Uterus (tissue), 2 donors: ENCODE results near the gene DNMBP.
A peak's percentile ranks its signal among the peaks of the same experiment; 100 is the strongest.

ENCODE experiments used
- POLR2A ChIP-seq, 2 donors: fragments of 450-650 bp; IDR thresholded peaks; one replicate each; pipeline ENCODE4 v1.6.1; 2016; ENCODE audit warnings: antibody characterized with exemption in 2 of 2, mild to moderate bottlenecking in 1 of 2, moderate library complexity in 1 of 2
- TF ChIP-seq, protein P1 (sequence below), 4 experiments: fragments of 200-600 bp in 2 of 4; fragments of 450-650 bp in 2 of 4; sonication (generic) in 2 of 4; IDR thresholded peaks; one replicate each; pipeline ENCODE4 v1.5.1; 2016 to 2019; ENCODE audit warnings: antibody characterized with exemption in 4 of 4, mild to moderate bottlenecking in 2 of 4, moderate library complexity in 1 of 4

DNA sequence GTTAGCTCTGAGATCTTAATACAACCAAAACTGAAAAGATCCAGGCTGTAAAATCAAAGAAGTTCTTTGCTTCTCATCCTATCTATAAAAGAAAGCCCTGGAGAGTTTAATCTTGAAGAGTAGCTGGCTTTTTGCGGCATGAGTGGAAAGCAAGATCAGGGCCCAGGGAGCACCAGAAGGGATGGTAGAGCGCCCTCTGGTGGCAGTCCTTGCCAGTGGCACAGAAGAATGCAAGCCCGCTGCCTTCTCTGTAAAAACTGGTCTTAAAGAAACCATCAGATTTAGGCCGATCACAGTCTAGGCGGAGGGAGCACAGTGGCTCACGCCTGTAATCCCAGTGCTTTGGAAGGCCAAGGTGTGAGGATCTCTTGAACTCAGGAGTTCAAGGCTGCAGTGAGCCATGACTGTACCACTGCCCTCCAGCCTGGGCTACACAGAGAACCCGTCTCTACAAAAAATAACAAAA is 36.3 kb upstream of the DNMBP start:
- TF ChIP-seq, protein P1, sequence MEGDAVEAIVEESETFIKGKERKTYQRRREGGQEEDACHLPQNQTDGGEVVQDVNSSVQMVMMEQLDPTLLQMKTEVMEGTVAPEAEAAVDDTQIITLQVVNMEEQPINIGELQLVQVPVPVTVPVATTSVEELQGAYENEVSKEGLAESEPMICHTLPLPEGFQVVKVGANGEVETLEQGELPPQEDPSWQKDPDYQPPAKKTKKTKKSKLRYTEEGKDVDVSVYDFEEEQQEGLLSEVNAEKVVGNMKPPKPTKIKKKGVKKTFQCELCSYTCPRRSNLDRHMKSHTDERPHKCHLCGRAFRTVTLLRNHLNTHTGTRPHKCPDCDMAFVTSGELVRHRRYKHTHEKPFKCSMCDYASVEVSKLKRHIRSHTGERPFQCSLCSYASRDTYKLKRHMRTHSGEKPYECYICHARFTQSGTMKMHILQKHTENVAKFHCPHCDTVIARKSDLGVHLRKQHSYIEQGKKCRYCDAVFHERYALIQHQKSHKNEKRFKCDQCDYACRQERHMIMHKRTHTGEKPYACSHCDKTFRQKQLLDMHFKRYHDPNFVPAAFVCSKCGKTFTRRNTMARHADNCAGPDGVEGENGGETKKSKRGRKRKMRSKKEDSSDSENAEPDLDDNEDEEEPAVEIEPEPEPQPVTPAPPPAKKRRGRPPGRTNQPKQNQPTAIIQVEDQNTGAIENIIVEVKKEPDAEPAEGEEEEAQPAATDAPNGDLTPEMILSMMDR (IDR thresholded peaks at IDR 0.05), result peak; percentile 84 to 94 (median 91)
- TF ChIP-seq POLR2A (IDR thresholded peaks at IDR 0.05), result no peak
